HL-60 (cell line): ENCODE results near the gene SORCS2.

Experiments used
- GABPA ChIP-seq: IDR thresholded peaks from 2 replicates; pipeline ENCODE4 v1.6.1; 2012; ENCODE audit warnings: low read depth
- POLR2AphosphoS5 ChIP-seq: IDR thresholded peaks from 2 replicates; pipeline ENCODE4 v1.6.1; 2012; ENCODE audit warnings: low read depth
- SPI1 ChIP-seq: IDR thresholded peaks from 2 replicates; pipeline ENCODE4 v1.6.1; 2012; ENCODE audit warnings: low read depth, mild to moderate bottlenecking, borderline replicate concordance
- TF ChIP-seq, protein P1 (sequence below): IDR thresholded peaks from one replicate; pipeline ENCODE4 v1.5.1; 2011; ENCODE audit warnings: low read length, control low read depth, inconsistent platforms; ENCODE audit not compliant: insufficient read depth
- TF ChIP-seq, protein P2 (sequence below): IDR thresholded peaks from 2 replicates; pipeline ENCODE4 v1.6.1; 2012; ENCODE audit warnings: low read depth; ENCODE audit not compliant: insufficient replicate concordance

DNA sequence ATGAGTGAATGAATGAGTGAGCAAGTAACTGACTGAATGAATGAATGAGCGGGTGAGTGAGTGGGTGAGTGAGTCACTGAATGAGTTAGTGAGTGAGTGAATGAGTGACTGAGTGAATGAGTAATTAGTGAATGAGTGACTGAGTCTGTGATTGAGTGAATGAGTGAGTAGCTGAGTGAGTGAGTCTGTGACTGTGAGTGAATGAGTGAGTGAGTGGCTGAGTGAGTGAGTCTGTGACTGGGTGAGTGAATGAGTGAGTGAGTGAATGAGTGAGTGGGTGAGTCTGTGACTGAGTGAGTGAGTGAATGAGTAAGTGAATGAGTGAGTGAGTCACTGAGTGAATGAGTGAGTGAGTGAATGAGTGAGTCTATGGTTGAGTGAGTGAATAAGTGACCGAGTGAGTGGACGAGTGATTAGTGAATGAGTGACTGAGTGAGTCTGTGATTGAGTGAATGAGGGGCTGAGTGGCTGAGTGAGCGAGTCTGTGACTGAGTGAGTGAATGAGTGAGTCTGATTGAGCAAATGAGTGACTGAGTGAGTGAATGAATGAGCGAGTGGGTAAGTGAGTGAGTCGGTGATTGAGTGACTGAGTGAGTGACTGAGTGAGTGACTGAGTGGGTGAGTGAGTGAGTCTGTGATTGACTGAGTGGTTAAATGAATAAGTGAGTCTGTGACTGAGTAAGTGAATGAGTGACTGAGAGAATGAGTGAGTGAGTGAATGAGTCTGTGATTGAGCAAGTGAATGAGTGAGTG is 465.4 kb downstream of the SORCS2 start:
- TF ChIP-seq, protein P1, sequence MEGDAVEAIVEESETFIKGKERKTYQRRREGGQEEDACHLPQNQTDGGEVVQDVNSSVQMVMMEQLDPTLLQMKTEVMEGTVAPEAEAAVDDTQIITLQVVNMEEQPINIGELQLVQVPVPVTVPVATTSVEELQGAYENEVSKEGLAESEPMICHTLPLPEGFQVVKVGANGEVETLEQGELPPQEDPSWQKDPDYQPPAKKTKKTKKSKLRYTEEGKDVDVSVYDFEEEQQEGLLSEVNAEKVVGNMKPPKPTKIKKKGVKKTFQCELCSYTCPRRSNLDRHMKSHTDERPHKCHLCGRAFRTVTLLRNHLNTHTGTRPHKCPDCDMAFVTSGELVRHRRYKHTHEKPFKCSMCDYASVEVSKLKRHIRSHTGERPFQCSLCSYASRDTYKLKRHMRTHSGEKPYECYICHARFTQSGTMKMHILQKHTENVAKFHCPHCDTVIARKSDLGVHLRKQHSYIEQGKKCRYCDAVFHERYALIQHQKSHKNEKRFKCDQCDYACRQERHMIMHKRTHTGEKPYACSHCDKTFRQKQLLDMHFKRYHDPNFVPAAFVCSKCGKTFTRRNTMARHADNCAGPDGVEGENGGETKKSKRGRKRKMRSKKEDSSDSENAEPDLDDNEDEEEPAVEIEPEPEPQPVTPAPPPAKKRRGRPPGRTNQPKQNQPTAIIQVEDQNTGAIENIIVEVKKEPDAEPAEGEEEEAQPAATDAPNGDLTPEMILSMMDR = no peak
- TF ChIP-seq GABPA (no peak), POLR2AphosphoS5 (no peak), SPI1 (no peak)
- TF ChIP-seq, protein P2, sequence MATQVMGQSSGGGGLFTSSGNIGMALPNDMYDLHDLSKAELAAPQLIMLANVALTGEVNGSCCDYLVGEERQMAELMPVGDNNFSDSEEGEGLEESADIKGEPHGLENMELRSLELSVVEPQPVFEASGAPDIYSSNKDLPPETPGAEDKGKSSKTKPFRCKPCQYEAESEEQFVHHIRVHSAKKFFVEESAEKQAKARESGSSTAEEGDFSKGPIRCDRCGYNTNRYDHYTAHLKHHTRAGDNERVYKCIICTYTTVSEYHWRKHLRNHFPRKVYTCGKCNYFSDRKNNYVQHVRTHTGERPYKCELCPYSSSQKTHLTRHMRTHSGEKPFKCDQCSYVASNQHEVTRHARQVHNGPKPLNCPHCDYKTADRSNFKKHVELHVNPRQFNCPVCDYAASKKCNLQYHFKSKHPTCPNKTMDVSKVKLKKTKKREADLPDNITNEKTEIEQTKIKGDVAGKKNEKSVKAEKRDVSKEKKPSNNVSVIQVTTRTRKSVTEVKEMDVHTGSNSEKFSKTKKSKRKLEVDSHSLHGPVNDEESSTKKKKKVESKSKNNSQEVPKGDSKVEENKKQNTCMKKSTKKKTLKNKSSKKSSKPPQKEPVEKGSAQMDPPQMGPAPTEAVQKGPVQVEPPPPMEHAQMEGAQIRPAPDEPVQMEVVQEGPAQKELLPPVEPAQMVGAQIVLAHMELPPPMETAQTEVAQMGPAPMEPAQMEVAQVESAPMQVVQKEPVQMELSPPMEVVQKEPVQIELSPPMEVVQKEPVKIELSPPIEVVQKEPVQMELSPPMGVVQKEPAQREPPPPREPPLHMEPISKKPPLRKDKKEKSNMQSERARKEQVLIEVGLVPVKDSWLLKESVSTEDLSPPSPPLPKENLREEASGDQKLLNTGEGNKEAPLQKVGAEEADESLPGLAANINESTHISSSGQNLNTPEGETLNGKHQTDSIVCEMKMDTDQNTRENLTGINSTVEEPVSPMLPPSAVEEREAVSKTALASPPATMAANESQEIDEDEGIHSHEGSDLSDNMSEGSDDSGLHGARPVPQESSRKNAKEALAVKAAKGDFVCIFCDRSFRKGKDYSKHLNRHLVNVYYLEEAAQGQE = no peak
